NCI-H2196 (cell line): Measurements from ENCODE around the gene PHACTR3.

Experiments used
- DNase-seq: peaks from one replicate; lab custom pipeline; 2025; ENCODE audit not compliant: unreplicated experiment; lab: John Stamatoyannopoulos, UW

Gene PHACTR3

DNA sequence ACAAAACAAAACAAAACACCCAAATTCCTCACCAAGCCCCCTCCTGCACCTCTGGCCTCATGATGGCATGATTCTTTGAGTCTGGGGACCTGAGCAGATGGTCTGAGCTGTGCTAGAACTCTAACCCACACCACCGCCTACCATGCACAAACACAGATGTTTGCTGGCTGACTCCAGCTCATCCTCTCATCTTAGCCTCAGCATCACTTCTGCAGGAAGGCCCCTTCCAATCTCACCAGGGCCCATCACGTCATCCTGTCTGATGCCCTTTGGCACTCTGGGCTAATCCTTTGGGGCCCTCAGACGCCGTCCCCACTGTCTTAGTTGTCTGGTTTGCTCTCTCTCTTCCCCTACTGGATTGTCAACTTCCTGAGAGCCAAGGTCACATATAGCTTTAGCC, 85.8 kb downstream of the PHACTR3 start:
- no peak for DNase-seq

DNA sequence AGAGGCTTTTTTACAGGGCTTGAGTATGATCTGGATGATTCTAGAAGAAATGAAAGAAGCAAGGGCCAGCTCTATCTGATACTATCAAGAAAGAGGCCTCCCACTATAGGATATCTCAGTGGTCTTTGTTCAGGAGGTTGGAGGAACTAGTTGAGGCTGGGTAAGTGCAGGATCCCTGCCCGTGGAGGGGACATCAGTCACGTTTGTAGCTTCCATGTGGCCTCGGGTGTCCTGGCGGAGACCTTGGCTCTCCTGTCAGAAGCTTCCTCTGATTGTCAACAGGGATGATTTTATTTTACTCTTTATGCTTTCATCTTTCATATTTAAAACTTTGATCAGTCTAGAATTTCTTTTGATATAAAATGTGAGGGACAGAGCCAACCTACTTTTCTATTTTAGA, 86.6 kb downstream of the PHACTR3 start:
- no peak for DNase-seq

DNA sequence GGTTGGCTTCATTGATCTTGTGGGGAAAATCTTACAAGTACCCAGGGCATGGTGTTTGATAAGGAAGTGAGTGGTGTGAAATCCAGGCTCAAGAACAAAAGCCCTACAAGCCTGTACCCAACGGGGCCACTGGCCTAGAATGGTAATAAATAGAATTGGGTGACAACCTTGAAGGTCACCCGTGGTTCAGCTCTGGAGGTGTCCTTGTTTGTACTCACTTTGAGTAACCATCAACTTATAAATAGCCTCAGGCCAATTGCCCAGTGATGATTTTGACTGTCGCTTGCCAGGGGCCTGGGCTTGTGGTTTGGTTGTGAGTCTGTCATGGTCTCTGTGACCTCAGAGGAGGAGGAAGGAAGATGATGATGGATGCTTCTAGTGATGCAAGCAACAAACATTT, 87.8 kb downstream of the PHACTR3 start:
- DNase-seq = no peak

DNA sequence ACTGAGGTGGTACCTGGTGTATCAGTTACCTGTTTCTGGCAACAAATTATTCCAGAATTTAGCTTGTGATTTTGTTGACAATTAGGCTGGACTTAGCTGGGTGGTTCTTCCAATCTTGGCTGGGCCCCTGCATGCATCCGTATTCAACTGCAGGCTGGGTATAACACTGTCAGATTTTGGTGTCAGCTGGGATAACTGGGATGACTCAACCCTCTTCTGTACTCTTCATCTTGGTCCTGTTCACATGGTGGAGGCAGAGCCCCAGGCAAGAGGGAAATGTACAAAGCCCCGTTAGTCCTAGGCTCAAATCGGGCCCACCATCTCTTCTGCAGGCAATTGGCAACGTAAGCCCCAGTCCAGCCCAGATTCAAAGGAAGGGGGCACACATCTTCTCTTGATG, 89.2 kb downstream of the PHACTR3 start:
- no peak for DNase-seq

DNA sequence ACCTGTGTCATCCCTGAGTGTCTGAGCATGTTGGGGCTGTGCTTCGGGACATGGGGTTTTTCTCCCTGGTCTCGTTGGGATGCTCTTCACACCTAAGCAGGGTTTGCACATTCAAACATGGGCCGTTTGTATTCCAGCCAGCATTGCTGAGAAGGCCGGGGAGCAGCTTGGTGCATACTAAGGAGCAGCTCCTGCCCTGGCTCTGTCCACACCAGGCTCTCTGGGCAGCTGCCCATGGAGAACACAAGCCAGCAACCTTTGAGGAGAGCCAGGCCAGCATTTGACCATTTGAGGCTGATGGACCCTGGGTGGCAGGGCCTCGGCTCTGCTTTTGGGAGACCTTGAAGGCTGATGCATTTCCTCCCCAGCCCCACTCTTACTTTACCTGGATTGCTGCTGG, 92.1 kb downstream of the PHACTR3 start:
- no peak for DNase-seq

DNA sequence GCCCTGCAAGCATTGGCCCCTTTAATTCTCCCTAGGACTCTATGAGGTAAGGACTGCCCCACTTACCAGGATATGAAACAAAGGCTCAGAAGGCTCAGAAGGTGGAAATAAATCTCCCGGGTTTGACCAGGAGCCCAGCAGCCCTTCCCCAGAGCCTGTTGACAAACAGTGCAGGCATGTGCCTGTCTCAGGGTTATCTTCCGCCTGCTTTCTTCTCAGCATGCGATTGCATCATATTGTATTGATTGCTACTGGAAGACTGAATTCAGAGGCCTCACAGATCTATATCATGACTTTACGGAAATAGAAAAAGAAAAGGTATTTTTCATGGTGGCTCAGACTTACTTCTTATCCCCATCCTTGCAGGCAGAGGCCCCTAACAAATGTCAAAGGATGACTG, 92.7 kb downstream of the PHACTR3 start:
- DNase-seq = no peak

DNA sequence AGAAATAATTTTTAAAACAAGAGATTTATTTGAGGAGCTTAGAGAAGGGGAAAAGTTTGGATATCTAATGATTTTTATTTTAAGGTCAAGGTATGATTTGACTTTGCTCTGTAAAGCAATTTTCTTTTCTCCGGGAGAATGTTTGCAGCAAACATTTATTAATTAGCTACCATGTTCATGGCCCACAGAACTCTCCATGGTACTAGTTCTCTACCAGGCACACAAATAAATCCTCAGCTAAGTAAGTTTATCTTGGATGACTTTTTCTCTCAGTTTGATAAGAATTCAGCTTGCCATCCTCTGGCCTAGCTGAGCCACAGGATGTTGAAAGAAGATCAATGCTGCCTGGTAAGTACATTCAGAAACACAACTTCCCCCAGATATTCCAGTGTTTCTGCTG, 94.3 kb downstream of the PHACTR3 start:
- no peak for DNase-seq

DNA sequence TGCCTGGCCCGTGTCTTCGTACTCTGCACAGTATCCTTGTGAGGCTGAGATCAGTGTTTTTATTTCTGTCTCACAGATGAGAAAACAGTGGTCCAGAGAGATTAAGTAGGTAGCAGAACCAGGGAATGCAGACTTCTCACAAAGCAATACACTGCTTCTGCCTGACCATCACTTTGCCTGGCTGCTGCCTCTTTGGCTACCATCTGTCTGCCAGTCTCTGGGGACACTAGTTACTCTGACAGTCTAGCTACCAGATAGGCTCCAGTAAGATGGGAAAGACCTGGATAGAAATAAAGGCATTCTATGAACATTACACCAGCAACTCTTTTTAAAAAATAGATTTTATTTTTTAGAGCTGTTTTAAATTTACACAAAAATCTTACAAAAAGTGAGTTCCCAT, 96.9 kb downstream of the PHACTR3 start:
- no peak for DNase-seq

DNA sequence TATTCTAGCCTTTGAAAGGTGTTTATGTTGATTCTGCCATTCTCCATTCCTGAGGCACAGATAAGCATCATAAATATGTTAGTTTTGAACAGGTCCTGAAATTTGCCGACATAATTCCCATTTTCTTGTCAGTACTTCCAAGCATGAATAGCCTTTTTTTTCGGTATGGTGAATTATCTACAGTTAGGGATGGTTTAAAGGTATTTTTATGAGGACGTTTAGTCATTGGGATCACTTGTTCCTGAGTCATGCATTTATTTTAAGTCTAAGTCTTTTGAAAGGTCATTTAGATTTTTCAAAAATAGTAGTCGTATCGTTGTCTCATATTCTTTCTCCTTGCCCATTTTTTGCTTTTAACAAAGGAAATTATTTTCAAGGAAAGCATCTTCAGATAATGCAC, 98.7 kb downstream of the PHACTR3 start:
- DNase-seq = no peak

DNA sequence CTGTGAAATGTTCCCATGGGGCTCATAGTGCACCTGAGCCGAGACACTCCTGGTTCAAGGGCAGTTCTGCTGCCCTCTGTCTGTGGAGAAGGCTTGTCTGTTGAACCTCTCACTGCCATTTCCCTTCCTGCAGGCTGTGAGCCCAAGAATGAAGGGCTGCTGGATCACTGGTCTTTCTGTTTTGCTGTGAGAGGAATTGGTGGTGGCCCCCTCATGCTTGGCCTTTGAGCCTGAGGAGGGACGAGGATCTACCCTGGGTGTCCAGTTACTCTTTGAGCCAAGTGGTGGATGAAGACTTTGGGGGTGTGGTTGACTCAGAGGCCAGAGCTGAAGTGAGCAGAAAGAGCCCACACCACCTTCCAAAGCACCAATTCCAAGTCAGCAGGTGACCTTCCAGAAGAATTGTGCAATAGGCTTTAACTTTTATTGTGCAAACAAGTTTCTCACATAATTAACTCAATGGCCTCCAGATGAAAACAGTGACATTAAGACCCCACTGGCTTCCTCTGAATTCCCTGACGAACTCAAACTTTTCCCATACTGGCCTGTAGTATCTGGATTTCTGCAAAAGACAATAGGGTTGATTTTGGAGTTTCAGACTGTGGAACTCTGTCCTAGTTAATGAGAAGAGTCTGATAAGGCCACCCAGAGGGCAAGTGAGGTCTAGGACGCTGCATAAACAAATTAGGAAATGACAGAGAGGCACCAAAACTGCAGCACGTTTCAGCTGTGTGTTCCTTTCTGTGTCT, 101.5 kb downstream of the PHACTR3 start:
- no peak for DNase-seq

DNA sequence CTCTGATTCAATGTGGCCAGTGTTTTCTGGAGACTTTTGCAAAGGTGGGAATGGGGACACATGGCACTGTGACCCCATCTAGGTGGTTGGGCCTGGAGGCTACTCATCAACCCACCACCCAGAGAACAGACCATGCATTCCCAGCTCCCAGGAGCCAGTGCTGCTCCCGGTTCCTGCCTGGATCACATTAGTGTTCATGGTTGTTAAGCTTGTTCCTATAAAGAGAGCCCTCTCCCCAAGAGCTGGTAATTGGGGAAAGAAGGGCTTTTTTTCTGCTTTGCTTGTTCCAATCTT, 102.0 kb downstream of the PHACTR3 start:
- no peak for DNase-seq

DNA sequence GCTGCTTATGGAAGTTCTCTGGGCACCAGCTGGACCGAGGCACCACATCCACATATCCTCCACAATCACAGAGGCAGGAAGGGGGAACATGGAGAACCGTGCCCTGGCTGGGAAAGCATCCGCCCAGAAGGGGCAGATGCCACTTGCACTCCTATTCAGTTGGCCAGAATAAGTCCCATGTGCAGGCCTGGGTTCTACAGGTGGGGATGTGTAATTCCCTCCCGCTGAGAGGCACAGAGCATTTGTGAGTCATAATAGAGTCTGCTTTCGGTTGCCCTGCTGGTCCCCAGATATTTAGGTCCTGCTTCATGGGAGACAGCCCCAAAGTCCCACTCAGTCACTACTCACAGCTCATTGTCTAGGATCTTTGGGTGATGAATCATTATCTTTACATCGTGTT, 104.0 kb downstream of the PHACTR3 start:
- DNase-seq = no peak

DNA sequence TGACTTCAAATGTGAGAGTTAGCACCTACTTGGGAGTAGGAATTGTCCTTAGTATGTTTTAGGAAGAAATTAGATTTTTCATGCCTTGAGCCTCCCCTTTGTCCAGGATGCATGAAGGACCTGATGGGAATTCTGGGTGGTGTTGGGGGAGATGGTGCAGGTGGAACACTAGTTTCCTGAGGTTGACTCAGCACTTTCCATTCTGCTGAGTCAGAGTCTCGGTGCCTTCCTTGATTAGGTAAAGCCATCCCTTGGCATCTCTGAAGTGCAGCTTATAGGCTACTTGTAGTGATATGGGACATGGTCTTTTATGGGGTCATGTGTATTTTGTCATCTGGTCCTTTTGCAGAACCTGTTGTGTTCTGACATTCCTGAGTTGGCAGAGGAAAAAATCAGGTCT, 105.3 kb downstream of the PHACTR3 start:
- DNase-seq = peak; percentile 6

DNA sequence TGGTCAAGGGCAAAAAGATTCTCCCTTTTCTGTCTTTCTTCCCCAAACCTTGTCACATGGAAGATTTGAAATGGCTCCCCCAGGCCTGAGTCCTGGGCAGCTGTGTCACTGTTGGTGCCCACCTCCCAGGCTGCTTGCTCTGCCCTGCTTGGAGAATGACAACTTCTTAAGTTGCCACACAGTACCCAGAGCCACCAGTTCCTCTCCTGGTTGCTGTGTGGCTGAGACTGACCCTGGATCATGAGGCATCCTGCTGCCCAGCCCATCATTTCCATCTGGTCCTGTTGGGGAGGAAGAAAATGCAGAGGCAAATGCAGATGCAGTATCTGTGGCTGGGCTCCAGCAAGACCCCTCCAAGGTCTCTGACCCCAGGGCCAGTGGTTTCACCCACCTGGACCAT, 113.7 kb downstream of the PHACTR3 start:
- DNase-seq = no peak

DNA sequence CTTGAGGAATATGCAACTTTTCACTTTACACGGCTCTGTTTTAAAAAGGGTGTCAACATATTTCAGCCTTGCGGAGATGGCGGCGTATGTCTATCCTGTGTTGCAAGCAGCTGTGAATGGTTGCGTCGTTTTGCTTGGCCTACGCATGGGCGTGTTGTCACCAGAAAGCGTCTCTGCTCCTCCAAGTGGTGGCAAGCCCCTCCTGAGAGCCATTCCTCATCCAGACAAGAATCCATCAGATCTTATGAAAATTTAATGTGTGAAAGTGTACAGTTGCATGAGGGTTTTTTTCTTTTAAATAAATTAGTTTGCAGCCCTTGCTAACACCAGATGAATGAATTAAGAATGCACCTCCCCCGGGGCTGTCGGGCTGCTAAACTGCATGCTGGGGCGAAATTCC, 114.4 kb downstream of the PHACTR3 start:
- DNase-seq = no peak

DNA sequence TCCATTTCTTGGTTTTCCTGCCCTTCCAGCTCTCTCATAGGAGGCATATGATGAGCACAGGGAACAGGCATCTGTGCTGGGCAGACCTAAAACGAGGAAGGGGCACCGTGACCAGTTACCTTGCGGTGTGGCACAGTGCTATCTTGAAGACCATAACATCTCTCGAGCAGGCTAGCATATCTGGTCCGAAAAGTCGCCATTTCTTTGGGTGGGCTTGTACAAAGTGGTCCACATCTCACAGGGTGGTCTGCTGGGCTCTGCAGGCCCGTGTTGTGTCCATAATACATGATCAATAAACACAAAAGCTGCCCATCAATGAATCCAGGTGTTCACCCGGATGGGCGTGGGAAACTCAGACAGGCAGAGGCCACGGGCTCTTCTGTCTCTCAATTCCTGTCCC, 115.7 kb downstream of the PHACTR3 start:
- no peak for DNase-seq

DNA sequence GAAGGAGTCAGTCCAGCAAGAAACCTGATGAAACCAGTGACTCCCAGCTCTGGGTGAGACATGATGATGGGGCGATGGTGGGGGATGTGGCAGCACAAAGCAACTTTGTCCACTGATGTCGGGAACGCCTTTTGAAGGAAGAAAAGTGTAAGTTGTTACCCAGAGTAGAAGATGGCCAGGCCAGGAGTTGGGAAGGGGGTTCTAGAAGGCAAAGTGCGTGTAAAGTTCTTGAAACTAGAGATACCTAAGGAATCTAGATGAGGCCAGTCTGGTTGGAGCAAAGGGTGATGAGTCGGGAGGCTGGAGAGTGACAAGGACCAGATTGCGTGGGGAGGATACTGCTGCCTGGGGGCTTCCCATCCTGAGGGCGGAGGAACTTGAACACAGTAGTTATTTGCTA, 117.0 kb downstream of the PHACTR3 start:
- no peak for DNase-seq

DNA sequence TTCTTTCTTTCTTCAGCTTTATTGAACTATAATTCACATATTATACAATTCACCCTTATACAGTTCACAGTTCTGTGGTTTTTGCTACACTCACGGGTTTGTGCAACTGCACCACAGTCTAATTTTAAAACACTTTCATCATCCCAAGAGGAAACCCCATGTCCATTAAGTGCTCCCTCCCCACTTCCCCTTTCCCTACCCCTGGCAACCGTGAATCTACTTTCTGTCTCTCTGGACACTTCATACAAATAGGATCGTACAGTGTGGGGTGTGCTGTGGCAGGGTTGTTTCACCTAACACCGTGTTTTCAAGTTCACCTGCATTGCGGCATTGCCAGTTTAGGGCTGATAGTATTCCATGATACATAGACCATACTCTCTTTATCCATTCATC, 118.8 kb downstream of the PHACTR3 start:
- no peak for DNase-seq

DNA sequence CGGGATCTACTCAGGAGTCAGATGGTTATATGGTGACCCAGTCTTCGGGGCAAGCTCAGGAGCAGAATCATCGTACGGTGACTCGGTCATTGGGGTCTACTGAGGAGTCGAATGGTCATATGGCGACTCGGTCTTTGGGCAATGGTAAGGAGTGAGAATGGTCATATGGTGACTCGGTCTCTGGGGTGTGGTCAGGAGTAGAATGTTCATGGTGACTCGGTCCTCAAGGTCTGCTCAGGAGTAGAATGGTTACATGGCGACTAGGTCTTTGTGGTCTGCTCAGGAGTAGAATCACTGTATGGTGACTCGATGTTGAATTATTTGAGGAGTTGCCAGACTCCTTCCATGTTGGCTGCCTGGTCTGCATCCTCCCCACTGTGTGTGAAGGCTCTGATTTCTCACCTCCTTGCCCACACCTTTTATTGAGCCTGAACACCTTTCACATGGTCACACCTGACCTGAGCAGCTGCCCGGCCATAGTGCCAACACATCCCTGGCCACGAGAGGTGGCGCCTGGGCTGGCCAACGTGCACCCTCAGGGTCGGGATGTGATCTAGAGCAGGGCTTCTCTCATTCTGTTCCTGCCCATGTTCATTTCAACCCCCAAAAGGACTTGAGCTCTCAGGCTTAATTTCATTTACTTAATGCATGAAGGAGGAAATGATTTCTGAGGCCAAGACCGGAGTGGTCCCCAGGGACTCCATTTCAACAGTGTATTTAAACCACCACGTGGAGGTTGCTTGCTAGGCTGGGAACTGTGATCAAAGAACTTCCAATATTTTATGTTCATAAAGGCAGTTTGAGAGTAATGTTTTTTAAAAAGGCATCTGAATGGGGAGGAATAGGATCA, 119.5 kb downstream of the PHACTR3 start:
- DNase-seq = no peak

DNA sequence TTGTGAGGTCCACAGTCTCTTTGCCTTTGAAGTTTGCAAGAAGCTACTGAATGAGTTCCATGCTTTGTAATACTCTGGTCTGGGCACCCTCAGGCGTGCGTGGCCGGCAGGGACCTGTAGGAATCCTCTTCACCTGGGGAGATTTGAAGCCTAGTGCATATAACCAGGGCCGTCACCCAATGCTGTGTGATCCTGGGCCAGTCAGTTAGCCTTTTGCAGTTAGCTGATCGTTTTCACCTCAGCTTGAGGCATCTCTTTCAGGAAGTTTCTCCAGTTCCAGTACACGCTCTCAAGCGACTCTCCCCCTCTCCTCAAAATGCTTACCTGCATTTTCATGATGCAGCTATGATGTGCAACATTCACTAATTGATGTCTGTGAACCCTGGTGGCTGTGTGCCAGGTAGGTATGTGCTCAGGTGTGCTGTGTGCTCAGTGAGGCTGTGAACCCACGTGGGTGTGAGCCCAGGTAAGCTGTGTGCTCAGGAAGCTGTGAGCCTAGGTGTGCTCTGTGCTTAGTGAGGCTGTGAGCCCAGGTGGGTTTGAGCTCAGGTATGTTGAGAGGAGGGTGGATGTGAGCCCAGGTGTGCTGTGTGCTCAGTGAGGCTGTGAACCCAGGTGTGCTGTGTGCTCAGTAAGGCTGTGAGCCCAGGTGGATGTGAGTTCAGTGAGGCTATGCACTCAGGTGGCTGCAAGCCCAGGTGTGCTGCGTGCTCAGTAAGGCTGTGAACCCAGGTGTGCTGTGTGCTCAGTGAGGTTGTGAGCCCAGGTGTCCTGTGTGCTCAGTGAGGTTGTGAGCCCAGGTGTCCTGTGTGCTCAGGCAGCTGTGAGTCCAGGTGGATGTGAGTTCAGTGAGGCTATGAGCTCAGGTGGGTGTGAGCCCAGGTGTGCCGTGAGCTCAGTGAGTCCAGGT, 120.4 kb downstream of the PHACTR3 start:
- DNase-seq = no peak

DNA sequence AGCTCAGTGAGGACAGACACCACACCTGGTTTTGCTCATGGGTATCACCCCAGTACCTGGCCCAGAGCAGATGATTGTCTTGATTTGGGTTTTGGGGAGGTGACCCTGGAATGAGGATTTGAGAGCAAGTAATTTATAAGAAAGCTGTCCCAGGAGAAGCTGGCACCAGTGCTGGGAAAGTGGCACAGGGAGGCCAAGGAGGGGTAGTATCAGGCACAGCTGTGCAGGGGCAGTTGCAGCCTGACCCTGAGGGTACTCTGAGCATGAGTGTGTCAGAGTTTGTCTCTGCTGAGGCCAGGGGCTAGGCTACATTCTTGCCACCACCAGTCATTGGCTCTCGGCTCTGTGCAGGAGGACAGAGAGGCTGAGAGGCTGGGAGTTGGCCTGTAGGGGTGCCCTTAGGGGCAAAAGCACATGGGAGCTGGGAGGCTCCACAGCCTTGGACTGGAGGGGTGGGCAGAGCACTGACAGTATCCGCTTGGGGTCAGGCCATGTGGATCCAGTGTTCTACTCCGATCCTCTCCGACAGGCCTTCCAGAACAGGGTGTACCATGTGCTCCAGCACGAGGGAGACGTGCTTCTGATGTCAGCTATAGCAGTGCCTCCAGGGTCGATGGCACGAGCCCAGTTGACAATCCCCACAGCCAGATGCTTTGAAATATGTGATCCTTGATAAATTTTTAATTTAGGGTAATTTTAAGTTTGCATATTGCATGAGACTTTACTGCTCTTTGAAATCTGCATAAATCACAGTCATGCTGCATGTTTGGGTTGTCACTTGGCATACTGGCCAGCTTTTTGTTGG, 121.3 kb downstream of the PHACTR3 start:
- DNase-seq = no peak
